ENCODE data around the gene ARL8B.

DNA sequence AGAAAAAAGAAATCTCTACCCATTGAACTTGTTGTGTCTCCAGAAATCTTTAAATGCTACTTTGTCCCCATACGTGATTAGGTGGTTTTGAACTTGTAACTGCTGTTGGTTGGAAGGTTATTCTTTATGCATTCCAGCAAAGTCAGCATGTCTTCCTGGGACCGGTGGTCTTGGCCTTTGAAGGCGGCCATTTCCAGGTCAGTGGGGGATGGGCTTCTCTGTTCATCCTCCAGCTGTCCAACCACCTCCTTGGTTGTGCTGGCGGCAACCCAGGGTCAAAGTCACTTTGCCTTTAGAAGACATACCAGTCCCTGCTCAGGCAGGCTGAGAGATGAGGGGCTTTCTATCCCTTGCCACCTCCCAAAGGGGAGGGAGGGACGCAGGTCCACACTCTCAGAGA lies 37.9 kb upstream of the ARL8B start:
- TF ChIP-seq POLR2AphosphoS5 (IDR thresholded peaks at IDR 0.05; ENCODE audit: borderline replicate concordance, low read depth, low read length): no peak
- no peak for TF ChIP-seq EZH2 (IDR thresholded peaks at IDR 0.05)
- no peak for TF ChIP-seq FOXP2 (optimal IDR thresholded peaks at IDR 0.05; ENCODE audit: control extremely low read depth, extremely low read length, insufficient read depth)

All from SK-N-MC (cell line).